Measurements from ENCODE around the gene C2CD5.

DNA sequence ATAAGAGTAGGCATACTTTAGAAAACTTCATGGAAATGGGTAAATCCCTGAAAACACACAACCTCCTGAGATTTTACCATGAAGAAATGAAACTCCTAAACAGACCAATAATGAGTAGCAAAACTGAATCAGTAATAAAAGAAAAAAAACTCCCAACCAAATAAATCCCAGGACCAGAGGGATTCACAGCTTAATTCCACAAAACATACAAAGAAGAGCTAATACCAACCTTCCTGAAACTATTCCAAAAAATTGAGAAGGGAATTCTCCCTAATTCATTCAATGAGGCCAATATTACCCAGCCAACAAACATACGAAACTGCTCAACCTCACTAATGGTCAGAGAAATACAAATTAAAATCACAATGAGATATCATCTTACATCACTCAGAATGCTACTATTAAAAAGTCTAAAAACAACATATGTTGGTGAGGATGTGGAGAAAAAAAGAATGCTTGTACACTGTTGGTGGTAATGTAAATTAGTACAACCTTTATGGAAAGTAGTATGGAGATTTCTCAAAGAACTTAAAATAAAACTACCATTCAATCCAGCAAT is 112.6 kb downstream of the C2CD5 start:
- TF ChIP-seq, protein P1, sequence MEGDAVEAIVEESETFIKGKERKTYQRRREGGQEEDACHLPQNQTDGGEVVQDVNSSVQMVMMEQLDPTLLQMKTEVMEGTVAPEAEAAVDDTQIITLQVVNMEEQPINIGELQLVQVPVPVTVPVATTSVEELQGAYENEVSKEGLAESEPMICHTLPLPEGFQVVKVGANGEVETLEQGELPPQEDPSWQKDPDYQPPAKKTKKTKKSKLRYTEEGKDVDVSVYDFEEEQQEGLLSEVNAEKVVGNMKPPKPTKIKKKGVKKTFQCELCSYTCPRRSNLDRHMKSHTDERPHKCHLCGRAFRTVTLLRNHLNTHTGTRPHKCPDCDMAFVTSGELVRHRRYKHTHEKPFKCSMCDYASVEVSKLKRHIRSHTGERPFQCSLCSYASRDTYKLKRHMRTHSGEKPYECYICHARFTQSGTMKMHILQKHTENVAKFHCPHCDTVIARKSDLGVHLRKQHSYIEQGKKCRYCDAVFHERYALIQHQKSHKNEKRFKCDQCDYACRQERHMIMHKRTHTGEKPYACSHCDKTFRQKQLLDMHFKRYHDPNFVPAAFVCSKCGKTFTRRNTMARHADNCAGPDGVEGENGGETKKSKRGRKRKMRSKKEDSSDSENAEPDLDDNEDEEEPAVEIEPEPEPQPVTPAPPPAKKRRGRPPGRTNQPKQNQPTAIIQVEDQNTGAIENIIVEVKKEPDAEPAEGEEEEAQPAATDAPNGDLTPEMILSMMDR (IDR thresholded peaks at IDR 0.05), result no peak
- TF ChIP-seq POLR2A (IDR thresholded peaks at IDR 0.05), result no peak
